ENCODE results near the gene THSD7B. TPM values are rescaled to one million over a fixed set of nuclear protein-coding genes. Genes with fewer than 3 reads are reported as not detected.

THSD7B gene
- total and polyA plus RNA-seq, 2 experiments from 2014 or later: 0.11 TPM; not detected in 1

DNA sequence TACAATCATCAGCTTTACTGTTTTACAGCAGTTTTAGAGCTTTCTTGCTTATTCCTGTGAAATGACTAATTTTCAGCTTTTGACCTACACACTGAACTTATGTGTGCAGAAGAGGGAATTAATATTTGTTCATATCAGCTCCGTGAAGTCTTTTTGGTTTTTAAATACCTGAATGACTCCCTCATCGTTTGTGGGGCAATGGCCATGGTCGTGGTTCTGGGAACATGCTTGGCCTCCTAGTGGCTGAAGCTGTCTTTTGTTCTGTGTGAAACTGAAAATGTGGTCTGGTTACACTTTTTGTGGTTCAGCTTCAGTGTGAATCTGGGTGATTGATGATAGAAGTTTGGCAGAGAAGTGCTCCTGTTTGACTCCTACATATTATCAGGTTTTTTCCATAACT is 408.1 kb downstream of the THSD7B start:
- Histone ChIP-seq H3K4me1 (ENCODE audit: insufficient read depth) (peaks cover 11% of the 10 kb centered on the region), H2AFZ (no peak overlapping the region), H3K4me3 (no peak overlapping the region), H3K9me3 (ENCODE audit: low read depth) (no peaks in the 10 kb centered on the region), H3K9me2 (ENCODE audit: insufficient read depth) (no peaks in the 10 kb centered on the region), H3K9ac (no peak overlapping the region), H3F3A (ENCODE audit: insufficient read depth) (no peaks in the 10 kb centered on the region), H3K27me3 (replicated peaks; ENCODE audit: insufficient read depth) (no peaks in the 10 kb centered on the region), H4K20me1 (ENCODE audit: insufficient read depth) (no peaks in the 10 kb centered on the region), H3K79me2 (ENCODE audit: insufficient read depth) (no peaks in the 10 kb centered on the region), H3K36me3 (ENCODE audit: low read depth) (no peaks in the 10 kb centered on the region), H3K27ac (no peak overlapping the region), H3K4me2 (ENCODE audit: unreplicated experiment) (no peak overlapping the region)
- WGBS, 2 experiments (ENCODE audit: low coverage in 1 of 2, low lambda C conversion rate in 2 of 2, missing lambda C conversion rate in 2 of 2): 12% methylated on average over 3 of the region's 3 CpGs
- in situ Hi-C loops (cut with MboI): no loop called here
- DNase-seq: peak; percentile 66
- TF ChIP-seq EZH2phosphoT487 (IDR thresholded peaks at IDR 0.05; ENCODE audit: insufficient read depth, low read depth) (no peak), EZH2 (IDR thresholded peaks at IDR 0.05; ENCODE audit: insufficient read depth, poor library complexity, severe bottlenecking) (no peak)

DNA sequence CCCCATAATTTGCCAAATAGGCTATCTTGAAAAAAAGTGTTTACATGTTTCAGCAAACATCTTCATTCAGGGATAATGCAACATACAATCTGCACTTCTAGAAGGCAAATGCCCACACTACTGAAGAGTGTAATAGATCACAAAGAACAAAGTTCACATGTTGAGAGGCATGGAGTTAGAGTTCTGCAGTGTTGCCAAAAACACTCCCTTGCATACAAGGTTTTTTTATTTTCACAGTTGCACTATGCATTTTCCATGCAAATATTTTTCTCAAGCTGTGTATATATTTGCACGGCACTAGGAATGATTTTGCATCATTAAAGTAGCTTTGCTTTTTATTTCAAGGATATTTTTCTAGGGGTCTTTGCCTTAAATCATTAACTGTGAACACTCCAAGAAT is 409.9 kb downstream of the THSD7B start:
- no peak overlapping the region for H3K9ac ChIP-seq
- H3K27me3 ChIP-seq (replicated peaks; ENCODE audit: insufficient read depth): no peaks in the 10 kb centered on the region
- no peak overlapping the region for H3K27ac ChIP-seq
- H3F3A ChIP-seq (ENCODE audit: insufficient read depth): 0 out of 2 replicates have a peak, but pooled peaks cover 6% of the 10 kb centered on the region
- H3K36me3 ChIP-seq (ENCODE audit: low read depth): no peaks in the 10 kb centered on the region
- DNase-seq: no peak
- no peaks in the 10 kb centered on the region for H3K9me3 ChIP-seq (ENCODE audit: low read depth)
- WGBS, 2 experiments (ENCODE audit: low coverage in 1 of 2, low lambda C conversion rate in 2 of 2, missing lambda C conversion rate in 2 of 2): 53 to 60% methylated on average over 1 of the region's 1 CpG
- H3K4me2 ChIP-seq (ENCODE audit: unreplicated experiment): no peak overlapping the region
- in situ Hi-C loops (cut with MboI): no loop called here
- no peaks in the 10 kb centered on the region for H3K79me2 ChIP-seq (ENCODE audit: insufficient read depth)
- H3K4me1 ChIP-seq (ENCODE audit: insufficient read depth): peaks cover 18% of the 10 kb centered on the region
- TF ChIP-seq EZH2phosphoT487 (IDR thresholded peaks at IDR 0.05; ENCODE audit: insufficient read depth, low read depth) (no peak), EZH2 (IDR thresholded peaks at IDR 0.05; ENCODE audit: insufficient read depth, poor library complexity, severe bottlenecking) (no peak)
- H2AFZ ChIP-seq: no peak overlapping the region
- no peak overlapping the region for H3K4me3 ChIP-seq
- no peaks in the 10 kb centered on the region for H4K20me1 ChIP-seq (ENCODE audit: insufficient read depth)
- H3K9me2 ChIP-seq (ENCODE audit: insufficient read depth): no peaks in the 10 kb centered on the region

- Histone ChIP-seq H3K4me1 (ENCODE audit: insufficient read depth) (peaks cover 10% of the 10 kb centered on the region), H2AFZ (no peak overlapping the region), H3F3A (ENCODE audit: insufficient read depth) (0 out of 2 replicates have a peak, but pooled peaks cover 6% of the 10 kb centered on the region), H3K9me3 (ENCODE audit: low read depth) (no peaks in the 10 kb centered on the region), H3K4me3 (no peak overlapping the region; the same call in 1 of the 2 replicates), H3K4me2 (ENCODE audit: unreplicated experiment) (peak overlapping the region; percentile 10), H3K36me3 (ENCODE audit: low read depth) (no peaks in the 10 kb centered on the region), H3K79me2 (ENCODE audit: insufficient read depth) (no peaks in the 10 kb centered on the region), H3K9ac (no peak overlapping the region), H3K27ac (0 out of 2 replicates have a peak overlapping the region, but pooled peaks have one; percentile 27), H3K27me3 (replicated peaks; ENCODE audit: insufficient read depth) (no peaks in the 10 kb centered on the region), H4K20me1 (ENCODE audit: insufficient read depth) (no peaks in the 10 kb centered on the region), H3K9me2 (ENCODE audit: insufficient read depth) (no peaks in the 10 kb centered on the region)
- DNase-seq: peak; percentile 75
- no peak for TF ChIP-seq EZH2phosphoT487 (IDR thresholded peaks at IDR 0.05; ENCODE audit: insufficient read depth, low read depth)
- TF ChIP-seq EZH2 (IDR thresholded peaks at IDR 0.05; ENCODE audit: insufficient read depth, poor library complexity, severe bottlenecking): no peak
- WGBS, 2 experiments (ENCODE audit: low coverage in 1 of 2, low lambda C conversion rate in 2 of 2, missing lambda C conversion rate in 2 of 2): 2 to 6% methylated on average over 2 of the region's 2 CpGs
- in situ Hi-C loops (cut with MboI): no loop called here
These were observed 413.6 kb downstream of the THSD7B start for GRCh38 chr2:137178951-137179377.

- no peak overlapping the region for H3K4me3 ChIP-seq
- no peaks in the 10 kb centered on the region for H3K9me3 ChIP-seq (ENCODE audit: low read depth)
- H3F3A ChIP-seq (ENCODE audit: insufficient read depth): 0 out of 2 replicates have a peak, but pooled peaks cover 6% of the 10 kb centered on the region
- no peak for TF ChIP-seq EZH2 (IDR thresholded peaks at IDR 0.05; ENCODE audit: insufficient read depth, poor library complexity, severe bottlenecking)
- TF ChIP-seq EZH2phosphoT487 (IDR thresholded peaks at IDR 0.05; ENCODE audit: insufficient read depth, low read depth): no peak
- H3K27me3 ChIP-seq (replicated peaks; ENCODE audit: insufficient read depth): no peaks in the 10 kb centered on the region
- no peaks in the 10 kb centered on the region for H3K79me2 ChIP-seq (ENCODE audit: insufficient read depth)
- H2AFZ ChIP-seq: no peak overlapping the region
- H3K4me1 ChIP-seq (ENCODE audit: insufficient read depth): peaks cover 10% of the 10 kb centered on the region
- no peaks in the 10 kb centered on the region for H3K36me3 ChIP-seq (ENCODE audit: low read depth)
- H3K27ac ChIP-seq: 0 out of 2 replicates have a peak overlapping the region, but pooled peaks have one; percentile 27
- in situ Hi-C loops (cut with MboI): no loop called here
- no peak for DNase-seq
- no peaks in the 10 kb centered on the region for H3K9me2 ChIP-seq (ENCODE audit: insufficient read depth)
- H3K4me2 ChIP-seq (ENCODE audit: unreplicated experiment): peak overlapping the region; percentile 10
- no peak overlapping the region for H3K9ac ChIP-seq
- H4K20me1 ChIP-seq (ENCODE audit: insufficient read depth): no peaks in the 10 kb centered on the region
These were observed 414.2 kb downstream of the THSD7B start for GRCh38 chr2:137179542-137179941.

GRCh38 chr2:137180012-137180411 is 414.7 kb downstream of the THSD7B start:
- Histone ChIP-seq H4K20me1 (ENCODE audit: insufficient read depth) (no peaks in the 10 kb centered on the region), H2AFZ (no peak overlapping the region), H3F3A (ENCODE audit: insufficient read depth) (0 out of 2 replicates have a peak, but pooled peaks cover 6% of the 10 kb centered on the region), H3K27ac (no peak overlapping the region), H3K4me1 (ENCODE audit: insufficient read depth) (peaks cover 10% of the 10 kb centered on the region), H3K9ac (no peak overlapping the region), H3K27me3 (replicated peaks; ENCODE audit: insufficient read depth) (no peaks in the 10 kb centered on the region), H3K9me2 (ENCODE audit: insufficient read depth) (no peaks in the 10 kb centered on the region), H3K4me2 (ENCODE audit: unreplicated experiment) (no peak overlapping the region), H3K9me3 (ENCODE audit: low read depth) (no peaks in the 10 kb centered on the region), H3K79me2 (ENCODE audit: insufficient read depth) (no peaks in the 10 kb centered on the region), H3K36me3 (ENCODE audit: low read depth) (no peaks in the 10 kb centered on the region), H3K4me3 (no peak overlapping the region)
- DNase-seq: no peak
- TF ChIP-seq EZH2phosphoT487 (IDR thresholded peaks at IDR 0.05; ENCODE audit: insufficient read depth, low read depth) (no peak), EZH2 (IDR thresholded peaks at IDR 0.05; ENCODE audit: insufficient read depth, poor library complexity, severe bottlenecking) (no peak)
- in situ Hi-C loops (cut with MboI): no loop called here
- WGBS, 2 experiments (ENCODE audit: low coverage in 1 of 2, low lambda C conversion rate in 2 of 2, missing lambda C conversion rate in 2 of 2): 60 to 77% methylated on average over 2 of the region's 2 CpGs
